GM19023 (cell line): ENCODE results near the gene NEO1.

Source experiments
- ATAC-seq: cut with Tn5 transposase; IDR thresholded peaks from one replicate; pipeline ENCODE4 v1.9.1; 2021; ENCODE audit warnings: mild to moderate bottlenecking, moderate library complexity; ENCODE audit not compliant: unreplicated experiment

Gene NEO1

DNA sequence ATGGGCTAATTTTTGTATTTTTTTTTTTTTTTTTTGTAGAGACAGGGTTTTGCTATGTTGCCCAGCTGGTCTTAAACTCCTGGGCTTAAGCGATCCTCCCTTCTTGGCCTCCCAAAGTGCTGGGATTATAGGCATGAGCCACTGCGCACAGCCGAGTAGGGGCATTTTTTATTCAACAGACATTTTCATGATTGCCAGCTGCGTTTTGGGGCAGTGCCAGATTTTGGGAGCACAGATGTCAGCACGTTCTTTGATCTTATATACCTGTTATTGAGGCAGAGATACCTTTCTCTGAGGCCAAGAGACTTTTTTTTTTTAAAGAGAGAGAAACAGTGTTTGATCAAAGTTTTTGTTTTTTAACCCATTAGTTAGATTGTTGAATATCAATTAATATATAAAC is 16.8 kb downstream of the NEO1 start:
- no peak for ATAC-seq

- no peak for ATAC-seq
Observed at GRCh38 chr15:73072894-73073293, 20.6 kb downstream of the NEO1 start.

DNA sequence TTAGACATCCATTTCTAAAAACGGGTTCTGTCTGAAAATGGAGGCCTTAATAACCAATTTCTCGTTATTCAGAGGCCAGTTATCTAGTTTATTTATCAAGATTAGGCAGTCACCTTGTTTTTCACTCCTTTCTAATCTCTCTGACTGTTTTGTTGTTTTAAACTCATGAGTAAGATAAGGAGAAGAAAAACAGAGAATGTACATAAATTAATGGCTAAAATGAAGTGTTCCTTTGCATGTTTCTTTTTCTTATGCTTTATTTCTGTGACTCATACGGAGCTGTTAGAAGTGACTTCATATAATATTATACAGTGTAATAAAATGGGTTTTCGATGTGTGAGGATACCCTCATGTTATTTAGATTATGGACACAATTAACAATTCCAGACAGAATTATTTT is 22.0 kb downstream of the NEO1 start:
- ATAC-seq: no peak

GRCh38 chr15:73075160-73075859 is 23.0 kb downstream of the NEO1 start:
- no peak for ATAC-seq

GRCh38 chr15:73078291-73078690 is 26.0 kb downstream of the NEO1 start:
- ATAC-seq: no peak

- ATAC-seq: no peak
Observed at GRCh38 chr15:73078722-73079121, 26.5 kb downstream of the NEO1 start.

DNA sequence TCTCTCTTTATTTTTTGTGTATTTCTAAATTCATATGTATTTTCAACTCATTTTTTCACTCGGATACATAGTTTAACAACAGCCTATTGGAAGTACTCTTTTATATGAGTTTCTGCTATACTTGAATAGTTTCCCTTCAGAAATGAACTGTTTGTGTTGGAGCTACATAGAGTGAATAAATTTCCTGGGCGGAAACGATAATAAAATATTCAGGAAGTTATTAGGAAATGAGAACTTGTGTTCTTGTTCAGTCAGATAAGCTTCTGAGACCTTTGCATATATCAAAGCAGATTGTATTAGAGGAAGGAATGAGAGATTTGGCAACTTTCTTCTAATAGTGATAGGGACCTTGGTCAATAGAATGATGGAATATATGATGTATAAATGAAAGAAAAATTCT is 27.3 kb downstream of the NEO1 start:
- ATAC-seq: no peak

DNA sequence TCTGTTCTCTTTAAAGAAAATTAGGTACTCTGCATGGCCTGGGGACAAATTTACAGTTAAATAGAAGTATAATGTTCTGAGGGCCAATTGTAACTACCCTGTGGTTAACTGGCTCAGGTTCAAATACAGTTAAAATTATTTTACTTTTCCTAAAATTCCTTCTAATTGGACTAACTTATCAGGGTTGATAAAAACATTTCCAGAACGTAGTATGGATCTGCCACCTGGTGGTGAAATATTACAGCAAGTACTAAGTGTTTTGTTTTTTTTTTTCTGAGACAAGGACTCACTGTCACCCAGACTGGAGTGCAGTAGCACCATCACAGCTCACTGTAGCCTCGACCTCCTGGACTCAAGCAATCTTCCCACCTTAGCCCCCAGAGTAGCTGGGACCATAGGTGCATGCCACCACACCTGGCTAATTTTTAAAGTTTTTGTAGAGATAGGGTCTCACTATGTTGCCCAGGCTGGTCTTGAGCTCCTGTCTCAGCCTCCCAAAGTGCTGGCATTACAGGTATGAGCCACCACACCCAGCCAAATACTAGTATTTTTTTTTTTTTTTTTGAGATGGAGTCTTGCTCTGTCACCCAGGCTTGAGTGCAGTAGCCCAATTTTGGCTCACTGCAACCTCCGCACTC is 29.2 kb downstream of the NEO1 start:
- ATAC-seq: no peak

DNA sequence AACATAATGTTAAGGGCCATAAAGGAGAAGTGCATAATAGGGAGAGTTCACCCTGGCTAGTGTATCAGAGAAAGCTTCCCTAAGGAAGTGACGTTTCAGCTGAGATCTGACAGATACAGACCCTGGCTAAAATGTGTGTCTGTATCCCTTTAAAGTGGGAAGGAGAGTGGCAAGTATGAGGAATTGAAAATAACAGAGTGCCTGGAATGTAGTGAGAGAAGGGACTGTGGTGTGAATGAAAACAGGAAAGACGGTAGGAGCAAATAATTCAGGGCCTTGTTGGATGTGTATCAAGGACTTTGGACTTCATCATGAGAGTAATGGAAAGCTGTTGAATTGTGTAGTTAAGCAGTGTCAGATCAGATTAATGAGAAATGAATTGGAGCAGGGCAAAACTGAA is 30.5 kb downstream of the NEO1 start:
- no peak for ATAC-seq

DNA sequence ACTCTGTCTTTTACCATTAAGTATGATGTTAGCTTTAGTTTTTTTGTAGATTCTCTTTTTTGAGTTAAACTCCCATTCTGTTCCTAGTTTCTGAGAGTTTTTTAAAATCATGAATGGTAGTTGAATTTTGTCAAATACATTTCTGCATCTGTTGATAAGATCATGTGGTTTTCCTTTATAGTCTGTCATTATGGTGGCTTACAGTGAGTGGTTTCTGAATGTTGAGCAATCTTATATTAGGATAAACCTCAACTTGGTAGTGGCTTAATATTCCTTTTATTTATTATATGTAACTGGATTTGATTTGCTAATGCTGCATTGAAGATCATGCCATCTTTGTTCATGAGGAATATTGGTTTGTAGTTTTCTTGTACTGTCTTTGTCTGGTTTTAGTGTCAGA is 34.8 kb downstream of the NEO1 start:
- ATAC-seq: no peak

DNA sequence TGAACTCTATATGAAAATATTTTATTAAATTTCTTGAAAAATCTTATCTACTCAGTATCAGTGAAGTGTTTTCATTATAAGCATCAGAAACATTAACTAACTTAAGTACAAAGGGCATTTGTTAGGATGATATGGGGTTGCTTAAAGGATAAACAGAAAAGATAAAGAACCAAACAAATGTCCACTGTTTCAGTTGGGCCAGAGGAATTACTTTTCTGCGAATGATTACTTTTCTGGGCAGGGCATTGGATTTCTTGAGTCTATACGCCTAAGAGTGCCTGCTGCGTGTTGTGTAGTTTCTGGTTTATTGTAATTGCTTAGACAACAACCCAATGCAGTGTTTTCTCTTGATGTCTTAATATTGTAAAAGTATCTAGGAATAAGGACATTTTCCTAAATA is 52.8 kb downstream of the NEO1 start:
- no peak for ATAC-seq

GRCh38 chr15:73108676-73109075 is 56.4 kb downstream of the NEO1 start:
- no peak for ATAC-seq

DNA sequence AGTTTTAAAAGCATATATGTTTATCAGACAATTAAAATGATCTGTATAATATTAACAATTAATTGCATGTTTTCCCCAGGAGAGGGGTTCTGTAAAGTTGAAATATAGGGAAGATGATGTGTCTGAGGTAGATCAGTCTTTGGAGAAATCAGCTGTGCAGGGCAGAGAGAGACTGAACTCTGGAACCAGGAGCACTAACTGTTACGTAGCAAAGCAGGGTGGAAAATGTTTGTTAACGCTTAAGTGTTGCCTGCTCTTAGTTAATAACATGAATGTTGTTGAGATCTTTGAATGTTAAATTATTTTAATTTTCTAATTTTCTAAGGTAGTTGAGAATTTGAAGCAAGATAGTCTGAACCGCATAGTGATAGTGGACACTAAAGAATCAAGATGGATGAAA is 57.5 kb downstream of the NEO1 start:
- no peak for ATAC-seq

GRCh38 chr15:73110201-73110600 is 57.9 kb downstream of the NEO1 start:
- ATAC-seq: no peak

DNA sequence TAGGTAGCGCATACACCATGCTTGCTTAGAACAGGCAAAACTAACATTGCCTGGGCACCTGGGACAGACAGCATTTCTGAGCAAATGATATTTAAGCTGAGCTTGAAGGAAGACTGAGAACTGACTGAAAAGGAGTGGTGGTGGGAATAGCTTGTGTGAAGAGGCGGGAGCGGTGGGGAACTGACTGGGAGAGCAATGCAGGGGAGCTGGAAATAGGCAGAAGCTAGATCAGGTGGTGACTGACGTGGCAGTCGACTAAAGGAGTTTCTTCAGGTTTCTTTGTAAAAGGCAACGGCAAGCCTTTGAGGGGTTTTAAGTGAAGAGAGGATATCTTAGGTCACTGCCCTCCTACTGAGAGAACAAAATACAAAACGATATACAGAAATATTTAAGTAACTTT is 61.8 kb downstream of the NEO1 start:
- no peak for ATAC-seq

DNA sequence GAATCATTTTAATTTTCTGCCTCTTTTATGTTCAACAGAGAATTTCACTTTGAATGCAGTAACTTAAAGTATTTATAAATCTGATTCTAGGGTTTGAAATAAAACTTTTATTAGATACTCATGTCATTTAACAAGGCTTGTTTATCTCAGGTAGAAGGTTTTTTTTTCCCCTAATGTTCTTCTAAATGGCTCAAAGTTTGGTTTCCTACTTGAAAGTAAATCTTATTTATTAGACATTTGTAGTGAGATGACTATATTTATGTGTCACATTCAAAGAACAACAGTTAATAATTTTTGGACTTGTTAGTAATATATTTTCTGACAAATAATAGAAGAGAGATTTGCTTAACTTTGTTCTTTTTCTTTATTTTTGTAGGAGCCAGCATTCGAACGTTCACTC is 63.9 kb downstream of the NEO1 start:
- no peak for ATAC-seq

- no peak for ATAC-seq
Observed at GRCh38 chr15:73118055-73118454, 65.8 kb downstream of the NEO1 start.

DNA sequence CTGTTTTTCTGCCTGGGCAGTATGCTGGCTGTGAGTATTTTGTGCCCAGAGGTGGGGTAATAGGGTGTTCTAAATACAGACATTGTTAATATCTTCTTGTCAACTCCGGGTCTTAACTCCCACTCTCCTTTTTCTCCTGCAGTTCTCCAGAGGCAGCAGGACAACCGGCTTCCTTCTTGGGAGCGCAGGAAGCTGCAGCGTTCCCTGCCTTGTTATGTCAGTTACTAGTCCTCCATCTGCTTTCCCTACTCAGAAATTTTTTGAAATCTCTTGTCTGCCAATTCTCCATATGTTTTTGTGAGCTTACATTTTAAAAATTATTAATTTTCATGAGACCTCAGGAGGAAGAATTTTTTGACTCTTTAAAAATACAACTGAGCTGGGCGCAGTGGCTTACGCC is 67.2 kb downstream of the NEO1 start:
- no peak for ATAC-seq

- ATAC-seq: no peak
Observed at GRCh38 chr15:73120269-73120668, 68.0 kb downstream of the NEO1 start.

DNA sequence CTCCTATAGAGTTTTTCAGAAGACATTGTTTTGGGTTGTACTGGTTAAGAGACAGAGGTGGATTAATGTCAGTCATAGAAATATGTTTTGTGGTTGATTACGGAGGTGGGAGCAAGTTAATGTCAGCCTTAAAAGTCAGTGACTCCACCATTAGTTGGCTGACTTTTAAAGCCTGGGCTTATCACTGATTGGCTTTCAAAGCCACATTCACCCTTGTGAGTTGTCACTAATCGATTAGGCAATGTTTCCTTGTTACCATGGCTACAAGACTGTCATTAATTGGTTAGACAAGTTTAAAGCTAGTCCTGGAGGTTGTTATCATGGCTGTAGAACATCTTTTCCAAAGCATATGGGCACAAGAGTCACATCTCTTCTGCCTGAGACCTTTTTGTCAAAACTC is 73.0 kb downstream of the NEO1 start:
- no peak for ATAC-seq

- ATAC-seq: no peak
Observed at GRCh38 chr15:73127302-73127936, 75.2 kb downstream of the NEO1 start.

- no peak for ATAC-seq
Observed at GRCh38 chr15:73130830-73131229, 78.6 kb downstream of the NEO1 start.
